PC-3 (cell line): Measurements from ENCODE around the gene AUTS2. TPM values are rescaled to one million over a fixed set of nuclear protein-coding genes. Genes with fewer than 3 reads are reported as not detected.

Experiments used
- ATAC-seq: fragments of 200-7000 bp; cut with Tn5 transposase; 2 replicates; pipeline ENCODE4 v1.9.1; 2020; ENCODE audit warnings: mild to moderate bottlenecking, moderate library complexity
- BruUV-seq: library from RNA; stranded (reverse); fragments of 400-500 nt; replicated peaks from 2 replicates; lab custom pipeline; 2021; lab: Mats Ljungman, UMichigan
- CTCF ChIA-PET: fragments of 300-600 bp; sonication (Branson Sonifier 250); formaldehyde crosslinking; loops from one replicate; lab custom pipeline; 2022; ENCODE audit warnings: antibody characterized with exemption; lab: Charles Lee
- POLR2A ChIA-PET: fragments of 300-600 bp; sonication (Branson Sonifier 250); formaldehyde crosslinking; loops from one replicate; lab custom pipeline; 2022; ENCODE audit warnings: antibody characterized with exemption; ENCODE audit not compliant: unreplicated experiment; lab: Charles Lee
- DNase-seq: peaks from one replicate; pipeline ENCODE4 v3.0.0-alpha.2; 2015
- H2AFZ ChIP-seq: fragments of 300-600 bp; sonication (generic); 2 replicates; pipeline ENCODE4 v1.6.0; 2016; ENCODE audit warnings: antibody characterized with exemption, low read length
- H3F3A ChIP-seq: fragments of 300-600 bp; sonication (generic); one replicate; pipeline ENCODE4 v1.6.0; 2017; ENCODE audit warnings: antibody characterized with exemption, low read length, control low read depth, mild to moderate bottlenecking; ENCODE audit not compliant: unreplicated experiment
- H3K27ac ChIP-seq: fragments of 300-600 bp; sonication (generic); 2 replicates; pipeline ENCODE4 v1.5.1; 2016; ENCODE audit warnings: mild to moderate bottlenecking, low read length
- H3K27me3 ChIP-seq: fragments of 300-600 bp; sonication (generic); 2 replicates; pipeline ENCODE4 v1.6.1; 2016; ENCODE audit warnings: low read length, mixed read lengths
- H3K36me3 ChIP-seq: fragments of 300-600 bp; sonication (generic); 2 replicates; pipeline ENCODE4 v1.6.1; 2016; ENCODE audit warnings: low read depth, mixed run types, low read length, mixed read lengths
- H3K4me1 ChIP-seq: fragments of 300-600 bp; sonication (generic); 2 replicates; pipeline ENCODE4 v1.5.1; 2016; ENCODE audit warnings: low read length; ENCODE audit not compliant: insufficient read depth
- H3K4me2 ChIP-seq: fragments of 300-600 bp; sonication (generic); 2 replicates; pipeline ENCODE4 v1.6.0; 2016; ENCODE audit warnings: low read length
- H3K4me3 ChIP-seq: fragments of 300-600 bp; sonication (generic); 2 replicates; pipeline ENCODE4 v1.5.1; 2016; ENCODE audit warnings: mild to moderate bottlenecking, low read length, mixed read lengths
- H3K79me2 ChIP-seq: fragments of 300-600 bp; sonication (generic); 2 replicates; pipeline ENCODE4 v1.6.1; 2017; ENCODE audit warnings: low read length, mixed read lengths
- H3K9ac ChIP-seq: fragments of 300-600 bp; sonication (generic); 2 replicates; pipeline ENCODE4 v1.6.0; 2016; ENCODE audit warnings: mild to moderate bottlenecking, low read length
- H3K9me2 ChIP-seq: fragments of 300-600 bp; sonication (generic); replicated peaks from 2 replicates; pipeline ENCODE4 v1.6.1; 2016; ENCODE audit warnings: mixed run types, low read length, mixed read lengths
- H3K9me3 ChIP-seq: fragments of 300-600 bp; sonication (generic); 2 replicates; pipeline ENCODE4 v1.6.1; 2016; ENCODE audit warnings: low read length, mixed read lengths
- H4K20me1 ChIP-seq: fragments of 300-600 bp; sonication (generic); 2 replicates; pipeline ENCODE4 v1.6.1; 2016; ENCODE audit warnings: low read length, mixed read lengths
- CTCF ChIP-seq: fragments of 300-600 bp; sonication (generic); conservative IDR thresholded peaks from 2 replicates; pipeline ENCODE4 v1.5.1; 2017; ENCODE audit warnings: antibody characterized with exemption, low read depth, mild to moderate bottlenecking, low read length
- EZH2 ChIP-seq: fragments of 300-600 bp; sonication (generic); IDR thresholded peaks from one replicate; pipeline ENCODE4 v1.6.1; 2017; ENCODE audit warnings: antibody characterized with exemption, mild to moderate bottlenecking, low read length; ENCODE audit not compliant: unreplicated experiment
- EZH2phosphoT487 ChIP-seq: fragments of 300-600 bp; sonication (generic); IDR thresholded peaks from 2 replicates; pipeline ENCODE4 v1.6.1; 2018; ENCODE audit warnings: mild to moderate bottlenecking, antibody characterized with exemption, low read length, borderline replicate concordance
- intact Hi-C: fragments of 100-400 bp; cut with micrococcal nuclease; formaldehyde crosslinking; loops from 2 replicates; pipeline ENCODE4 v1.9.0; 2023
- total RNA-seq: library from RNA; depleted of rRNA; stranded (reverse); fragments of >200 nt; gene quantifications from 2 replicates; pipeline ENCODE4 v1.2.3, GENCODE V29; 2014

The AUTS2 gene
- total RNA-seq, 1 experiment from 2014 or later, result not detected

- Histone ChIP-seq H3F3A (no peaks in the 10 kb centered on the region), H3K4me2 (no peak overlapping the region), H2AFZ (no peak overlapping the region), H3K79me2 (no peaks in the 10 kb centered on the region), H3K4me3 (no peak overlapping the region), H4K20me1 (no peaks in the 10 kb centered on the region), H3K9me2 (no peaks in the 10 kb centered on the region), H3K9me3 (no peaks in the 10 kb centered on the region), H3K9ac (no peak overlapping the region), H3K27ac (no peak overlapping the region), H3K4me1 (no peaks in the 10 kb centered on the region), H3K36me3 (no peaks in the 10 kb centered on the region), H3K27me3 (no peaks in the 10 kb centered on the region)
- intact Hi-C loops, result no loop called here
- DNase-seq (no peak), ATAC-seq (no peak)
- ChIA-PET POLR2A (no interaction called here), CTCF (no interaction called here)
- TF ChIP-seq EZH2phosphoT487 (no peak), CTCF (no peak), EZH2 (no peak)
- BruUV-seq, result no TSS peak
Measured at GRCh38 chr7:70415179-70415972, 817.1 kb downstream of the AUTS2 start.

- DNase-seq (no peak), ATAC-seq (no peak)
- H3F3A ChIP-seq, result no peaks in the 10 kb centered on the region
- intact Hi-C loops, result no loop called here
- TF ChIP-seq CTCF (no peak), EZH2 (no peak), EZH2phosphoT487 (no peak)
- no peak overlapping the region for H3K4me3 ChIP-seq
- H3K79me2 ChIP-seq, result no peaks in the 10 kb centered on the region
- H3K27ac ChIP-seq, result no peak overlapping the region
- no peaks in the 10 kb centered on the region for H3K36me3 ChIP-seq
- no peaks in the 10 kb centered on the region for H3K9me3 ChIP-seq
- H2AFZ ChIP-seq, result no peak overlapping the region
- no TSS peak for BruUV-seq
- POLR2A ChIA-PET, result no interaction called here
- H4K20me1 ChIP-seq, result no peaks in the 10 kb centered on the region
- CTCF ChIA-PET, result no interaction called here
- H3K9ac ChIP-seq, result no peak overlapping the region
- H3K4me2 ChIP-seq, result no peak overlapping the region
- H3K4me1 ChIP-seq, result no peaks in the 10 kb centered on the region
- no peaks in the 10 kb centered on the region for H3K9me2 ChIP-seq
- H3K27me3 ChIP-seq, result no peaks in the 10 kb centered on the region
Measured at GRCh38 chr7:70416347-70416985, 818.2 kb downstream of the AUTS2 start.

GRCh38 chr7:70416986-70417655 is 818.8 kb downstream of the AUTS2 start:
- Histone ChIP-seq H2AFZ (no peak overlapping the region), H3K4me3 (no peak overlapping the region), H3K79me2 (no peaks in the 10 kb centered on the region), H3F3A (no peaks in the 10 kb centered on the region), H3K27ac (no peak overlapping the region), H3K4me2 (no peak overlapping the region), H3K27me3 (no peaks in the 10 kb centered on the region), H3K4me1 (no peaks in the 10 kb centered on the region), H3K9ac (no peak overlapping the region), H4K20me1 (no peaks in the 10 kb centered on the region), H3K9me2 (no peaks in the 10 kb centered on the region), H3K36me3 (no peaks in the 10 kb centered on the region), H3K9me3 (no peaks in the 10 kb centered on the region)
- no peak for TF ChIP-seq EZH2phosphoT487
- TF ChIP-seq EZH2, result no peak
- TF ChIP-seq CTCF, result no peak
- no TSS peak for BruUV-seq
- ChIA-PET CTCF (no interaction called here), POLR2A (no interaction called here)
- intact Hi-C loops, result no loop called here
- DNase-seq, result no peak
- no peak for ATAC-seq
